ENCODE measurements around the gene SYDE1.

- TF ChIP-seq CTCF (IDR thresholded peaks at IDR 0.05; ENCODE audit: borderline replicate concordance, extremely low read depth, low read length, poor library complexity, severe bottlenecking) = no peak
- TF ChIP-seq EZH2 (IDR thresholded peaks at IDR 0.05; ENCODE audit: borderline replicate concordance, low read depth, low read length, severe bottlenecking) = no peak
These were observed 52.0 kb downstream of the SYDE1 start for GRCh38 chr19:15159251-15159650.

All from DND-41 (cell line).